Measurements from ENCODE around the gene TLNRD1.

Gene TLNRD1

GRCh38 chr15:81023483-81024264 lies 23.0 kb downstream of the TLNRD1 start:
- FAIRE-seq (no peak), DNase-seq (ENCODE audit: insufficient read length, low spot score) (no peak)

DNA sequence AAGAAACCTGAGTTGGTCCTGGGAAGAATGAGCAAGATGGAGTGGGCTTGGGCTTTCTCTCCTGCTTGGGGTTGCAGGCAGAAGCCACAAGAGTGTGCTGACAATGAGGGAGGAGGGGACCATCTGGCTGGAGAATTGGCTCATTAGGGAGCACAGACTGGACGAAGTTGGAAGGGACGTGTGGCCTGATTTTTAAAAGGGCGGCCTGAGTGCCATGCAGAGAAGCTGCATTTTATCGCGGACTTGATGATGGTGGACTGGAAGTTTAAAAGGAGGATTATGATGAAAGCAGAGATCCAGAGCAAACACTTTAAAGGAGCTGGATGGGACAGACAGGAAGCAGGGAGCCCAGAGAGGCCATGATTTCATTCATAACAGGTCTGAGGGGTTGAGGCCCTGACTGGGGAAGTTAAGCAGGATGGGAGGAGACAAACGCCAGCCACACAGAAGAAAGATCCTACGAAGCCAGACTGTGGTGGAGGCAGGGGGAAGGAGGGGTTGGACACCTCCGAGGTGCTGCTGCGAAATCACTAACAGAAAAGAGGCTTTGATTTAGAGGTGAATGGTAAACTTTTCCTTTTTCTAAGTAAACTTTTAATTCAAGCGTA lies 23.6 kb downstream of the TLNRD1 start:
- TF ChIP-seq POLR2A (IDR thresholded peaks at IDR 0.05; ENCODE audit: low read depth, low read length), result no peak
- DNase-seq (ENCODE audit: insufficient read length, low spot score) (no peak), FAIRE-seq (no peak)

More at GRCh38 chr15:81023483-81024264, 23.0 kb downstream of the TLNRD1 start:
- TF ChIP-seq POLR2A (IDR thresholded peaks at IDR 0.05; ENCODE audit: low read depth, low read length), result no peak

DNA sequence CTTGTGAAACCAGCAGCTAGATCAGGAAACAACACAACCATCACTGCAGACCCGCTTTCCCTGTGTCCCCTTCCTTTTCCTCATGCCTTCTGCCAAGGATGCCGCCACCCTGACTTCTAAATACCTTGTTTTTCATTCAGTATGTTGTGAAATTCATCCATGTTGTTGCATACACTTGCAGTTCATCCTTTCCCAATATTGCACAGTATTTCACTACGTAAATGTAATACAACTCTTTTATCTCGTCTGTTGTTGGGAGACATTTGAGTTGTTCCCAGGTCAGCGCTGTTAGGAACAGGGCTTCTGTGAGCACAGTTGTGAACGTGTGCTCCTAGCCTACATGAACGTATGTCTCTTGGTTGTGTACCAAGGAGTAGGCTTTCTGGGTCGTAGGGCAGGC lies 24.2 kb downstream of the TLNRD1 start:
- no peak for TF ChIP-seq POLR2A (IDR thresholded peaks at IDR 0.05; ENCODE audit: low read depth, low read length)
- no peak for FAIRE-seq
- no peak for DNase-seq (ENCODE audit: insufficient read length, low spot score)

DNA sequence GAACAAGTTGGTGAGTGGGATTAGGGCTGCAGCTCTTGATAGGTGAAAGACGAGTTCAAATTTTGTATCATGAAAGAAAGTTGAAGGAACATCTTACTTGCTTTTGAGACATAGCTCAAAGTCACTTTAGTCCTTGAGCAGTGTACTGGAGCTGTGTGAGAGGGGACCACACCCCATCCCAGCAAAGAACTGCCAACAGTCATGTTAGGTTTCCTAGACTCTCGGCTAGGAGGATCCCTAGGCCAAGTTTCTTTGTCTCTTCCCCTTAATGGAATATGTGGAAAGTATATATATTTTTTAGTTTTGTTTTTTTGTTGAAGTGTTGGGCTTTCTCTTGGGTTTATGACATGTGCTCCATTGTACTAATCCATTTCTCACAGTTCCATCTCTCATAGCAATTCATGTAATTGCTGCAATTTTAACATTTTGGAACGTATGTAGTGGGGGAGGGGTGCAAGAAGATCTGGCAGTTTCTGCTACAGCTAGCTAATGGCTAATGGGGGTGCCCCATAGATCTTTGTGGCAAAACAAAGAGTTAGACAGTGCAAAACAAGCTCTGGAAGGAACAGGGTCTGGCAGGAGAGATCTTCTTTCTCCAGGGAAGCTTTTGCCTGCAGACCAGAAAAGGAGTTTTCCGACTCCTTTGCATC lies 25.1 kb downstream of the TLNRD1 start:
- no peak for TF ChIP-seq POLR2A (IDR thresholded peaks at IDR 0.05; ENCODE audit: low read depth, low read length)
- FAIRE-seq (no peak), DNase-seq (ENCODE audit: insufficient read length, low spot score) (no peak)

DNA sequence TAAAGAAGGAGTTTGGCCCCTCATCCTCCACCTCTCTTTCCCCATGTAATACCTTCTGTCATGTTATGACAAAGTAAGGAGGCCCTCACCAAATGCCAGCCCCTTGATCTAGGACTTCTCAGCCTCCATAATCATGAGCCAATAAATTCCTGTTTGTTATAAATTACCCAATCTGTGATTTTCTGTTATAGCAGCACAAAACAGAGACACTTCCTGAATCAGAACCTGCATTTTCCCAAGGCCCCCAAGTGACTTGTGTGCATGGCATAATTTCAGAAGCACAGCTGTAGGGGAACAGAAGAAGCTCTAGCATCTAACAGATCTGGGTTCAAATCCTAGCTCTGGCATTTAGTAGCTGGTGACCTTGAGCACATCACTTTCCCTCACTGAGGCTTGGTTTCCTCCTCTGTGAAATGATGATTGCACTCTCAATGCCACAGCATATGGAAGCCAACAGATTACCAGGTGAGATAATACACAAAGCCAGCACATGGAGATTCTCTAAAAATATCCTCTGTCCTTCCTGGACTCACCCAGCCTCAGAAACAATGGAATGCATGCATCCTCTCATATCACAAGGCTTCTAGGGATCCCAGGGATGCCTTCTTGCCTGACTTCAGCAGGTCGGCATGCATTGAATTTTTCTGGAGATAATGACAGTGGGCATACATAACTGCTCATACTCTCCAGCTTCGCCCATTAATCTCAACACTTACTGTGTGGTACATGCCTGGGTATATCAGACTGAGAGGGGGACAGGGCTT lies 26.3 kb downstream of the TLNRD1 start:
- DNase-seq (ENCODE audit: insufficient read length, low spot score), result no peak

GRCh38 chr15:81029414-81030300 lies 28.9 kb downstream of the TLNRD1 start:
- TF ChIP-seq POLR2A (IDR thresholded peaks at IDR 0.05; ENCODE audit: low read depth, low read length), result no peak
- no peak for DNase-seq (ENCODE audit: insufficient read length, low spot score)
- FAIRE-seq, result no peak

More for the DNA sequence above, 26.3 kb downstream of the TLNRD1 start:
- FAIRE-seq, result no peak
- no peak for TF ChIP-seq POLR2A (IDR thresholded peaks at IDR 0.05; ENCODE audit: low read depth, low read length)

GRCh38 chr15:81030301-81030750 lies 29.6 kb downstream of the TLNRD1 start:
- FAIRE-seq (no peak), DNase-seq (ENCODE audit: insufficient read length, low spot score) (no peak)
- no peak for TF ChIP-seq POLR2A (IDR thresholded peaks at IDR 0.05; ENCODE audit: low read depth, low read length)

GRCh38 chr15:81031203-81031602 lies 30.5 kb downstream of the TLNRD1 start:
- DNase-seq (ENCODE audit: insufficient read length, low spot score), result no peak
- no peak for TF ChIP-seq POLR2A (IDR thresholded peaks at IDR 0.05; ENCODE audit: low read depth, low read length)
- no peak for FAIRE-seq

DNA sequence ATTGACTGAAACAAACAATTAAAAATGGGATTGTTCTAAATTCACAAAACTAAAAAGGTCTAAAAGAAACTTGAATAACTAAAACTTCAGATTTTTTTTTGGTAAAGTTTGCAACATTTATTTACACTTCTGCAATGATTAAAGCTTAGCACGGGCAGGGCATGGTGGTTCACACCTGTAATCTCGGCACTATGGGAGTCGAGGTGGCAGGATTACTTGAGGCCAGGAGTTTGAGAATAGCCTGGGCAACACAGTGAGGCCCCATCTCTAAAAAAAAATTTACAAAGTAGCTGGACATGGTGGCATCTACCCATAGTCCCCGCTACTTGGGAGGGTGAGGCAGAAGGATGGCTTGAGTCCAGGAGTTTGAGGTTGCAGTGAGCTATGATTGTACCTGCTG lies 31.6 kb downstream of the TLNRD1 start:
- no peak for FAIRE-seq
- no peak for TF ChIP-seq POLR2A (IDR thresholded peaks at IDR 0.05; ENCODE audit: low read depth, low read length)

GRCh38 chr15:81032818-81033217 lies 32.1 kb downstream of the TLNRD1 start:
- DNase-seq (ENCODE audit: insufficient read length, low spot score), result no peak
- no peak for FAIRE-seq
- TF ChIP-seq POLR2A (IDR thresholded peaks at IDR 0.05; ENCODE audit: low read depth, low read length), result no peak

More for the DNA sequence above, 31.6 kb downstream of the TLNRD1 start:
- DNase-seq (ENCODE audit: insufficient read length, low spot score), result no peak

DNA sequence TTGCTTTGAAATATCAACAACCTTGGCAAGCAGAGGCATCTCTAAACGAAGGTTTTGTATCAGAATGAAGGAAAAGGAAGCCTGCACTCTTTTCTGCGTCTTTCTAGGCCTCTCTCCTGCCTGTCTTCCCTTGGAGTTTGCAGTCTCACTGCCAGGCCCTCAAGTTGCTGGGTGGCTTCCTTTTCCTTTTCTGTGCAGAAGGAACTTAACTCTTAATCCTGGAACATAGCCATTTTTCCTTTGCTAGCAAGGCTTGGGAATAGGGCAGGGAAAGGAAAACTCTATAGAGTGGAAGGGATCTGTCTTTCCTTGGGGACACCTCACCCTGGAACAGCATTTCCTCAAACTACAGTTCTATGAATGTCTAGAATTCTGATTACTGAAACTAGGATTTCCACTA lies 32.8 kb downstream of the TLNRD1 start:
- FAIRE-seq (no peak), DNase-seq (ENCODE audit: insufficient read length, low spot score) (no peak)
- no peak for TF ChIP-seq POLR2A (IDR thresholded peaks at IDR 0.05; ENCODE audit: low read depth, low read length)

GRCh38 chr15:81037952-81038743 lies 37.4 kb downstream of the TLNRD1 start:
- TF ChIP-seq POLR2A (IDR thresholded peaks at IDR 0.05; ENCODE audit: low read depth, low read length), result no peak
- DNase-seq (ENCODE audit: insufficient read length, low spot score) (no peak), FAIRE-seq (no peak)

Measured in H54 (cell line).